IPS-20b (cell line): ENCODE results near the gene NEU1.
"Not testable (repeated sequence)": the region's sequence is repeated elsewhere in the genome, so short reads cannot be mapped to it uniquely, and the experiment has no call there.

Experiments used
- H3K27ac ChIP-seq: one replicate; pipeline ENCODE4 v1.5.1; 2013; ENCODE audit warnings: low read length
- H3K27me3 ChIP-seq: 2 replicates; pipeline ENCODE4 v1.6.1; 2013; ENCODE audit warnings: mild to moderate bottlenecking, low read length, inconsistent platforms; ENCODE audit not compliant: insufficient read depth
- H3K36me3 ChIP-seq: 2 replicates; pipeline ENCODE4 v1.6.1; 2013; ENCODE audit warnings: low read depth, mild to moderate bottlenecking, inconsistent platforms, low read length, moderate library complexity; ENCODE audit not compliant: insufficient read depth
- H3K4me1 ChIP-seq: 2 replicates; pipeline ENCODE4 v1.6.1; 2013; ENCODE audit warnings: mild to moderate bottlenecking, control low read depth, inconsistent platforms, low read length, moderate library complexity; ENCODE audit not compliant: insufficient read depth
- H3K4me3 ChIP-seq: 2 replicates; pipeline ENCODE4 v1.5.1; 2013; ENCODE audit warnings: mild to moderate bottlenecking, low read length, inconsistent platforms
- H3K9ac ChIP-seq: 2 replicates; pipeline ENCODE4 v1.6.1; 2013; ENCODE audit warnings: low read depth, mild to moderate bottlenecking, inconsistent platforms, low read length, moderate library complexity
- H3K9me3 ChIP-seq: 2 replicates; pipeline ENCODE4 v1.6.1; 2013; ENCODE audit warnings: mild to moderate bottlenecking, low read depth, low read length, inconsistent platforms; ENCODE audit not compliant: insufficient read depth

The NEU1 gene

DNA sequence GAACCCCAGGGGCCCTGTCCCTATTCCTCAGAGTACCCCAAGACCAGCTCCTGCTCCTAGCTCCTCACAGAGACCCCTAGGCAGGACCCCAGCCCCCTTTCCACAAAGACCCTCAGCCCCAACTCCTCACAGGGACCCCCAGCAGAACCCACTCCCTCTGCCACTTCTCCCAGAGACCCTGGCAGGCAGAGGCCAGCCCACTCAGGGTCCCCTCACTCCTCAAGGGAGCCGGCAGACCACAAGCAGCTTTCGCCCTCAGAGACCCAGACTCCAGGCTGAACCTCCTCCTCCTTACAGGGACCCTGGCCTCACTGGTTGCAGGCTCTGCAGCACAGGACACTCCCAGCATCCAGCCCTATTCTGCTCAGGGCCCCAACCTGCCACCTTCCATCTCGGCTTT lies 15.6 kb upstream of the NEU1 start:
- H3K36me3 ChIP-seq: peaks cover 36% of the 10 kb centered on the region
- H3K9me3 ChIP-seq: no peaks in the 10 kb centered on the region
- no peaks in the 10 kb centered on the region for H3K27me3 ChIP-seq
- peak overlapping the region; percentile 6; the same call in 1 of the 2 replicates for H3K9ac ChIP-seq
- H3K27ac ChIP-seq: no peak overlapping the region
- no peak overlapping the region; the same call in 1 of the 2 replicates for H3K4me3 ChIP-seq
- H3K4me1 ChIP-seq: no peaks in the 10 kb centered on the region

DNA sequence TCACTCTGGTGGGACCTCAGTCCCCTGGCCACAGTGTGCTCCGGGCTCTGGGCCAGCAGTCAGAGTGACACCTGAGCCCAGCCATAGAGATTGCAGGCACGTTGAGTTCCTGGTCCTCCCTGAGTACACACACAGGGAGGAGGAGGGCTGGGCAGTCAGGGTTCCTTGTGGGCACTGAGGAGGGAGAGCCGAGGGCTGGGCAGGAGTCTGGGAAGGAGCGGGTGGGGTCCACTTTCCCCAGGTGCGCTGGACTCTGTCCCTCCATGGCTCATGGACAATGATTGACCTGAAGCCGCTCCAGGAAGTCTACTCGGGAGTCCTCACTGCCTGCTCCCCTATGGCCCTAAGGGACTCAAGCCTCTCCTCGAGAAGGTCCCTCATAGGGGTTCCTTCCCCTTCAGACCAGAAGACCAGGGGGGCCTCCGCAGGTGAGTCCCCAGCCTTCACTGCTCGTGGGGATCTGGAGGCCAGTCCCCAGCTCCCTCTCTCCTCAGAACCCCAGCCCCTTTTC lies 15.1 kb upstream of the NEU1 start:
- peaks cover 31% of the 10 kb centered on the region for H3K36me3 ChIP-seq
- H3K4me3 ChIP-seq: no peak overlapping the region
- no peaks in the 10 kb centered on the region for H3K4me1 ChIP-seq
- H3K27ac ChIP-seq: no peak overlapping the region
- H3K27me3 ChIP-seq: no peaks in the 10 kb centered on the region
- no peaks in the 10 kb centered on the region for H3K9me3 ChIP-seq
- H3K9ac ChIP-seq: no peak overlapping the region

DNA sequence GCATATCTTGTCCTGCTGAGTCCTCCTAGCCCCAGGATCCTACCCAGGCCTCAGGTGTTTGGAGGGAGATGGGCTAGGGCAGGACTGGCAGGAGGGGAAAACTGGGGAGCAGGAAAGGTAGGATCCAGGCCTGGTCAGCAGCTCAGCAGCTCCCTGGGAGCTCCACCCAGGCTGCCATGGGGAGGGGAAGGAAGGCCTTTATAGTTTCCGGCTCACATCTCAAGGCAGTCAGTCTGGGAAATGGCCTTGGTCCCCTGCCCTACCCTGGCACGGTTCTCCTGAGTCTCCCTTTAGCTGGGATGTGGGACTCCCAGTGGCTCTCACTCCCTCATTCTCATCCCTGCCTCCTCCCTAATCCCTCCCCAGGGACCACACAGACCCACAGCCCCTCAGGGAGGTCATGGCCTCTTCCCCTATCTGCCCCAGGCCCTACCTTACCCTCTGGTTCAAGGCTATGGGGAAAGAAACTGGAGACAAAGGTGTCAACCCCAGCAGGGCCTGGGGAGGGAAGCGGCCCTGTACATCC lies 14.6 kb upstream of the NEU1 start:
- no peak overlapping the region for H3K9ac ChIP-seq
- no peak overlapping the region for H3K27ac ChIP-seq
- no peaks in the 10 kb centered on the region for H3K9me3 ChIP-seq
- no peaks in the 10 kb centered on the region for H3K4me1 ChIP-seq
- H3K27me3 ChIP-seq: no peaks in the 10 kb centered on the region
- H3K36me3 ChIP-seq: peaks cover 26% of the 10 kb centered on the region
- no peak overlapping the region for H3K4me3 ChIP-seq

DNA sequence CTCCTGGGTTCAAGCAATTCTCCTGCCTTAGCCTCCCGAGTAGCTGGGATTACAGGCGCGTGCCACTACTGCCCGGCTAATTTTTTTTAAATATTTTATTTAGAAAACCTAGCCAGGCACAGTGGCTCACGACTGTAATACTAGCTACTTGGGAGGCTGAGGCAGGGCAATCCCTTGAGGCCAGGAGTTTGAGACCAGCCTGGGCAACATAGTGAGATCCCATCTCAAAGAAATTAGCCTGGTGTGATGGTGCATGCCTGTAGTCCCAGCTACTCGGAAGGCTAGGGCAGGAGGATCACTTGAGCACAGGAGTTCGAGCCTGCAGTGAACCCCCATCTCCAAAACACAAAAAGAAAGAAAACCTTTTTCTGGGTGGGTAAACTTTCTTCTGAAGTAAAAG lies 13.7 kb upstream of the NEU1 start:
- Histone ChIP-seq H3K9me3 (no peaks in the 10 kb centered on the region), H3K9ac (no peak overlapping the region; the same call in 1 of the 2 replicates), H3K36me3 (peaks cover 20% of the 10 kb centered on the region), H3K4me3 (no peak overlapping the region), H3K27ac (no peak overlapping the region), H3K4me1 (no peaks in the 10 kb centered on the region), H3K27me3 (no peaks in the 10 kb centered on the region)

DNA sequence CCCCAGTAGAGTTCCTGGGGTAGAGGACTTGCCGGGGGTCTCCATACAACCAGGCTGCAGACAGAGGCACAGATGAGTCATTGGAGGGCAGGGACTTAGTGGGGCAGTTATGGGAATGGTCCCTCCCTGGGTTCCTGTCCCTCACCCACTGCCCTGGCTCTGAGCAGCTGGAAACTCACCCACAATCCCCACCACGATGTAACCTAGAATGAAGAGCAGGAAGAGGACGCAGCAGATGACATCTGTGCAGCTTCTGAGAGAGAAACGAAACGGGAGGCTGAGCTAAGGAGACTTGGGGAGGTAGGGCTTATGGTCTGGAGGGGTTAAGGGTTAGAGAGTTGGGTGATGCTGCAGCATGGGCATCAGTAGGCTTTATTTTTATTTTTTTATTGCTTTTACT lies 13.3 kb upstream of the NEU1 start:
- no peaks in the 10 kb centered on the region for H3K4me1 ChIP-seq
- H3K4me3 ChIP-seq: no peak overlapping the region
- H3K27me3 ChIP-seq: no peaks in the 10 kb centered on the region
- H3K9me3 ChIP-seq: no peaks in the 10 kb centered on the region
- no peak overlapping the region for H3K9ac ChIP-seq
- H3K36me3 ChIP-seq: peaks cover 15% of the 10 kb centered on the region
- H3K27ac ChIP-seq: no peak overlapping the region

DNA sequence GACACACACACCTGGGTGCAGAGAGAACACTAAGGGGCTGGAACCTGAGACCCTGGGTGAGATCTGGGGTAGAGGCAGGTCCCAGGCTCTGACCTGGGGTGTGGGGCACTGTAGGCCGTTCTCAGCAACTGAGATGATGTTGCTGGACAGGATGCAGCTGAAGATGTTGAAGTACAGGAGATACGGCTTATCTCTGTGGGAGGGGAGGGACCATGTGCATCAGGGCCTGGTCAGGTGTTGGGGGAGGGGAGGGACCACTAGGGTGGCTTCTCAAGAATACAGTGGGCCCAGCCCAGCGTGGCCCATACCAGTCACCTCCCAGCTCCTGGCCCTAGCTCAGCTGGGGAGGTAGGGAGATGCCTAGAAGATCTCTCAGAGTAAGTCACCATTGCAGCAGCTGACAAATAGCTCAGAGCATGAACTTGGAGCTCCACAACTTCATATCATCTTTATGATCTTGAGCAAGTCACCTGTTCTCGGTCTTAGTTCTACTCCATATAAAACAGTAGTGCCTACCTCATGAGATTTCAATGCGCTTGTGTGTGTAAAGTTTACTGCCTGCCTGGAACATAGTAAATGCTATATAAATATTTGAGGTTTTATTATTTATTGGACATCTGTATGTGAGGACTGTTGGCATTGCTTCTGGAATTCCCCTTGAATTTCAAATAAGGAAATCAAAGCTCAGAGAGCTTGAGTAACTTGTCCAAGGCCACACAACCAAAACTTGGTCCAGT lies 12.4 kb upstream of the NEU1 start:
- no peak overlapping the region for H3K4me3 ChIP-seq
- H3K9ac ChIP-seq: no peak overlapping the region
- no peaks in the 10 kb centered on the region for H3K27me3 ChIP-seq
- H3K9me3 ChIP-seq: no peaks in the 10 kb centered on the region
- H3K36me3 ChIP-seq: peaks cover 6% of the 10 kb centered on the region
- H3K4me1 ChIP-seq: no peaks in the 10 kb centered on the region
- no peak overlapping the region for H3K27ac ChIP-seq

DNA sequence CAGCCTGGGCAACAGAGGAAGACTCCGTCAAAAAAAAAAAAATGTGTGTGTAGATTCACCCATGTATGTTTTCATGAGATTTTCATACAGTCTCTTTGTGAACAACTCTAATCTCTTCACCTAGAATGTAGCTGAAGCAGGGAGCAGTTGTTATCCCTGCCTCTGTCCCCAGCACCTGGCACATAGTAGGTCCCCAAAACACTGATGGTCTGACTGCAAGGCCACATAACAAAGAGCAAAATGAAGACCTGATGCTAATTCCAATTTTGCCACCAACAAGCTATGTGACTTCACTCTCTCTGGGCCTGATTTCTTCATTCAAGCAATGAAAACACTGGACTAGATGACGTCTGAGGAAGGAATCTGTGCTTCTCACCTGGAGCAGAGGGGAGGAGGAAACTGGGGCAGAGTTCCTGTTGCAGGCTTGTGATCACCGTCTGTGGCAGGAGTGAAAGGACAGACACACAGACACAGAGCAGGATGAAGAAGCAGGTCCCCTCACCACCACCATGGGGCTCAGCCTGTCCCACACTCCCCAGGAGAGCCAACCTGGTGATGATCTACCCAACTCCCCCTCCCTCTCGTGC lies 11.6 kb upstream of the NEU1 start:
- Histone ChIP-seq H3K9ac (no peak overlapping the region), H3K4me1 (no peaks in the 10 kb centered on the region), H3K4me3 (no peak overlapping the region), H3K27me3 (no peaks in the 10 kb centered on the region), H3K27ac (no peak overlapping the region), H3K36me3 (no peaks in the 10 kb centered on the region), H3K9me3 (no peaks in the 10 kb centered on the region)

DNA sequence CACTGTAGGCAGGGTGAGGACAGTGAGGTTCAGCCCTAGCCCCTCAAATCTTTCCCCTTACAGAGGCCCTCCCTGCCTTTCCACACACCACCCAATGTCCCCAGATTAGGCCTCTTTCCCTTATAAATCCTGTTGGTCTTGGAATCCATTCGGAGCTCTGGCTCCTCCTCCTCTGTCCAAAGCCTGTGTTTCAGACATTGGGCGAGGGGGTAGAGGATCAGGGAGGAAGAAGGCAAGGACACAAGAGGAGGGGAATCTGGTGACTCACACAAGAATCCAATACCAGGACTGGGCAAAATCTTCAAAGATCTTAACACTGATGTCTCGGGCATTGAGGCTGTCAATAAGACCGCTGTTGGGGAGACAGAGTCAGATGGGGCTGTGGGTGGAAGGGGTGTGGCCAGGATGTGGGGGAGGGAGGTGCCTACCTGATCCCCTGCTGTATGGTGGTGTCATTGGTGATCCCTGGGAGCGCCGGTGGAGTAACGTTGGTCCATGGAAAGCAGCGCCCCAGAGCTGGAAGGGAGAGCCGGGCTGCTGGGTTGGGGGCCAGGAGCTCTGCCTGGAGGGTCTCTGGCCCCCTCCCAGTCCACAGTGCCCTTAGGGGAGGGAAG lies 8.5 kb upstream of the NEU1 start:
- Histone ChIP-seq H3K27me3 (no peaks in the 10 kb centered on the region), H3K36me3 (no peaks in the 10 kb centered on the region), H3K27ac (no peak overlapping the region), H3K9ac (no peak overlapping the region), H3K4me1 (no peaks in the 10 kb centered on the region), H3K4me3 (no peak overlapping the region), H3K9me3 (no peaks in the 10 kb centered on the region)

DNA sequence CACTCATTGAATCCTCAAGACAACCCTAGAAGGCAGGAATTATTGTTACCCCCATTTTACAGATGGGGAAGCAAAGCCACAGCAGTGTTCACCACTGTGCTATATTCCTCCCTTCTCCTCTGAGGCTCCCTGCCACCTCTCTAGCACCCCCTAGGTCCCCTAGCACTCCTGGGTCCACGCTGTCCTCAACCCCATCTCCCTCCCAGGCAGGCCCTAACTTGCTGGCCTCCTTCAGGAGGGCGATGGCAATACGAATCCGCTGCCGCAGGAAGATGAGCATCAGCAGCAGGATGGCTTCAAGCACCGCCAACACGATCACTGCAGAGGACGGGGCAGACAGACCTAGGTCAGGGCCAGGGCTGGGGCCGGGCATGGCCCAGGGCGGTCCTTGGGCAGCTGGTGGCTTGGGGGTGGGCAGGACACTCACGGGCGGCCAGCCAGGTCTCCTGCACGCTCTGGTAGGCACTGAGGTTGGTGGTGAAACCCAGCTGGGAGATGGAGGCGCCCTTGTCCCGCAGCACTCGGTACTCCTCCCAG lies 7.8 kb upstream of the NEU1 start:
- Histone ChIP-seq H3K27me3 (no peaks in the 10 kb centered on the region), H3K4me3 (no peak overlapping the region), H3K4me1 (no peaks in the 10 kb centered on the region), H3K36me3 (no peaks in the 10 kb centered on the region), H3K9ac (no peak overlapping the region), H3K27ac (no peak overlapping the region), H3K9me3 (no peaks in the 10 kb centered on the region)

DNA sequence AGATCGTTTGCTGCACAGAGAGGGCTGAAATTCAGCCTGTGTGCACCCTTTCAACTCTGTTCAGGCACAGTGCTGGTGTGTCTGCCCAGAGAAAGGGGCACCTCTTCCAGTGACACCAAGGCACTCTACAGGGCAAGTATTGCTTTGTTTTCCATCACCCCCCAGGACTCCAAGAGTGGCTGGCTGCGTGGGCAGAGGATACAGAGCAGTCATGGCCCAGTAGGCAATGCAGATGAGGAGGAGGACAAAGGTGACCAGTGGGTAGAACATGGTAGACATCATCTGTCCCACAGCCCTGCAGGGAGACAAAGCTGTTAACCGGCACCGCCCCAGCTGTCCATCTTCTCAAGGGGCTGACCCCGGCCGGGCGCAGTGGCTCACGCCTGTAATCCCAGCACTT lies 6.7 kb upstream of the NEU1 start:
- Histone ChIP-seq H3K9ac (no peak overlapping the region), H3K9me3 (no peaks in the 10 kb centered on the region), H3K36me3 (no peaks in the 10 kb centered on the region), H3K4me3 (no peak overlapping the region), H3K4me1 (peaks cover 1% of the 10 kb centered on the region; the same call in 1 of the 2 replicates), H3K27me3 (no peaks in the 10 kb centered on the region), H3K27ac (no peak overlapping the region)

DNA sequence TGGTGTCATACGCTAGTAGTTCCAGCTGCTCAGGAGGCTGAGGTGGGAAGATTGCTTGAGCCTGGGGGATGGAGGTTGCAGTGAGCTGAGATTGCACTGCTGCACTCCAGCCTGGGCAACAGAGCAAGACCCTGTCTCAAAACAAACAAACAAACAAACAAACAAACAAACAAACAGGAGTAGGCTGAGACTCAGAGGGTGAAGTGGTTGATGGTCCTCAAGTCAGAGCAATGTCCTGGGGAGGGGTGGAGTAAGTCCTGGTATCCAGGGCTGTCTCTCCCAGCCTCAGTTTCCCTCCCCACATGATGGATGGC lies 6.0 kb upstream of the NEU1 start:
- H3K27me3 ChIP-seq, H3K27ac ChIP-seq, H3K9me3 ChIP-seq, H3K9ac ChIP-seq, H3K4me1 ChIP-seq, H3K4me3 ChIP-seq, H3K36me3 ChIP-seq: not testable (repeated sequence)
